Dendritic cell treated with granulocyte-macrophage colony-stimulating factor and Interleukin-4, amounts not matched to agents 40 ng/mL and 50 ng/mL, for 4 days (primary cell): Measurements from ENCODE around the gene ZSCAN18.

Experiments used
- H3K27ac Mint-ChIP-seq: one replicate; pipeline ENCODE4 v1.8.0; 2022; ENCODE audit warnings: mild to moderate bottlenecking, mixed read lengths
- H3K27me3 Mint-ChIP-seq: one replicate; pipeline ENCODE4 v1.8.0; 2022; ENCODE audit warnings: mild to moderate bottlenecking, mixed read lengths
- H3K36me3 Mint-ChIP-seq: one replicate; pipeline ENCODE4 v1.8.0; 2022; ENCODE audit warnings: low read depth, mixed read lengths
- H3K4me1 Mint-ChIP-seq: one replicate; pipeline ENCODE4 v1.8.0; 2022; ENCODE audit warnings: low read depth, mixed read lengths
- H3K4me3 Mint-ChIP-seq: one replicate; pipeline ENCODE4 v1.8.0; 2022; ENCODE audit warnings: mild to moderate bottlenecking, moderate library complexity, mixed read lengths
- H3K9me3 Mint-ChIP-seq: one replicate; pipeline ENCODE4 v1.8.0; 2022; ENCODE audit warnings: mixed read lengths
- intact Hi-C: fragments of 100-400 bp; cut with micrococcal nuclease; formaldehyde crosslinking; loops from one replicate; pipeline ENCODE4 v1.15.0; 2022

The ZSCAN18 gene

GRCh38 chr19:58060231-58060630 is 37.8 kb downstream of the ZSCAN18 start:
- H3K27me3 Mint-ChIP-seq, result peaks cover 8% of the 10 kb centered on the region
- H3K4me1 Mint-ChIP-seq, result peaks cover 12% of the 10 kb centered on the region
- intact Hi-C loops, result no loop called here
- peaks cover 91% of the 10 kb centered on the region for H3K9me3 Mint-ChIP-seq
- H3K36me3 Mint-ChIP-seq, result peaks cover 27% of the 10 kb centered on the region
- peak overlapping the region; percentile 52 for H3K4me3 Mint-ChIP-seq
- no peak overlapping the region for H3K27ac Mint-ChIP-seq

- peaks cover 27% of the 10 kb centered on the region for H3K36me3 Mint-ChIP-seq
- H3K4me1 Mint-ChIP-seq, result peaks cover 14% of the 10 kb centered on the region
- intact Hi-C loops, result no loop called here
- no peak overlapping the region for H3K27ac Mint-ChIP-seq
- H3K4me3 Mint-ChIP-seq, result peak overlapping the region; percentile 72
- H3K9me3 Mint-ChIP-seq, result peaks cover 91% of the 10 kb centered on the region
- H3K27me3 Mint-ChIP-seq, result peaks cover 9% of the 10 kb centered on the region
Measured at GRCh38 chr19:58059671-58060078, 38.4 kb downstream of the ZSCAN18 start.

GRCh38 chr19:58059003-58059670 is 38.9 kb downstream of the ZSCAN18 start, which contains the start of gene ZNF135:
ZNF135 (plus strand) TSS chr19:58059282; CDS start chr19:58060003, 721 bp downstream.
- H3K9me3 Mint-ChIP-seq, result peaks cover 91% of the 10 kb centered on the region
- H3K4me3 Mint-ChIP-seq, result peak within 1 kb of the TSS; percentile 72
- H3K27me3 Mint-ChIP-seq, result peaks cover 9% of the 10 kb centered on the region
- H3K36me3 Mint-ChIP-seq, result peaks cover 27% of the 10 kb centered on the region
- H3K27ac Mint-ChIP-seq, result peak within 1 kb of the TSS; percentile 69
- intact Hi-C loops, result no loop called here
- peaks cover 14% of the 10 kb centered on the region for H3K4me1 Mint-ChIP-seq

DNA sequence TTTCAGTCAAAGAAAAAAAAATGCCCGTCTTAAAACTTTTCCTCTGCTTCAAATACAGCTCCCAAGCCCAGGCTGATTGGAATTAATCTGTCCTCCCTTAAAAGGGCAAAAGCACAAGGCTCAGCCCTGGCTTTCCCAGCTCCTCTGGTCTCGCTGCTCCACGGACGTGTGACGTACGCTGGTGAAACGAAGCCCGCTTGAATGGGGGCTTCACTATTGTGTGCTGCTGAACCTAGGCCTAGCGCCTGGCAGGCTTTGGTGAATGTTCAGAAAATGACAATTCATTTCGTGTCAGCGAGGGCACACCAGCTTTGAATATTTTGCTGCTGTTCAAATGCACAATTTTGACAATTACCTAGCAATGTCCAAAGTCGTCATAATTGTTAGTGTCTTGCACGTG is 39.6 kb downstream of the ZSCAN18 start:
- peaks cover 84% of the 10 kb centered on the region for H3K9me3 Mint-ChIP-seq
- intact Hi-C loops, result no loop called here
- peaks cover 9% of the 10 kb centered on the region for H3K27me3 Mint-ChIP-seq
- H3K4me1 Mint-ChIP-seq, result peaks cover 14% of the 10 kb centered on the region
- no peak overlapping the region for H3K4me3 Mint-ChIP-seq
- peak overlapping the region; percentile 69 for H3K27ac Mint-ChIP-seq
- peaks cover 22% of the 10 kb centered on the region for H3K36me3 Mint-ChIP-seq

DNA sequence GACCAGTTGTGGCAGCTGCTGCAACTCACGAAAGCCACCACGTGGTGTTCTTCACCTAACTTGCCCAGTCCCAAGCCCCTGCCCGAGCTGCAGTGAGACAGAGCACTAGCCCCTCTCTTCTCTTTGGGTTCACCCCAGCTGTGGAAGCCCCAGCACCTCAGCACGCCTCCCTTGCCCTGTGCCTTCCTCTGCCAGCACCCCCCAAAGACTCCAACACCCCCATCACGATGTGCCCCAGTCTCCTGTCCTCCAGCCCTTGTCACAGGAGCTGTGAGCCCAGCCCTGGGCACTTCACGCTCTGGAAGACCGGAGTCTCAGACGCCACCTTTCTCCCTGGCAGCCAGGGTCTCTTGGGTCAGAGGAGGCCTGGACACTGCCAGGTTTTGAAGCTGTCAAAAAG is 41.2 kb downstream of the ZSCAN18 start:
- Mint-ChIP-seq H3K4me3 (no peak overlapping the region), H3K36me3 (peaks cover 20% of the 10 kb centered on the region), H3K9me3 (peaks cover 85% of the 10 kb centered on the region), H3K27ac (no peak overlapping the region), H3K4me1 (peaks cover 14% of the 10 kb centered on the region), H3K27me3 (peaks cover 9% of the 10 kb centered on the region)
- intact Hi-C loops, result no loop called here

GRCh38 chr19:58056261-58056660 is 41.8 kb downstream of the ZSCAN18 start:
- H3K27me3 Mint-ChIP-seq, result peaks cover 9% of the 10 kb centered on the region
- peaks cover 20% of the 10 kb centered on the region for H3K36me3 Mint-ChIP-seq
- peaks cover 14% of the 10 kb centered on the region for H3K4me1 Mint-ChIP-seq
- H3K9me3 Mint-ChIP-seq, result peaks cover 85% of the 10 kb centered on the region
- H3K27ac Mint-ChIP-seq, result no peak overlapping the region
- H3K4me3 Mint-ChIP-seq, result no peak overlapping the region
- intact Hi-C loops, result no loop called here

- intact Hi-C loops, result no loop called here
- H3K27me3 Mint-ChIP-seq, result peaks cover 9% of the 10 kb centered on the region
- peak overlapping the region; percentile 54 for H3K4me3 Mint-ChIP-seq
- H3K4me1 Mint-ChIP-seq, result peaks cover 13% of the 10 kb centered on the region
- H3K36me3 Mint-ChIP-seq, result peaks cover 17% of the 10 kb centered on the region
- H3K9me3 Mint-ChIP-seq, result peaks cover 85% of the 10 kb centered on the region
- H3K27ac Mint-ChIP-seq, result no peak overlapping the region
Measured at GRCh38 chr19:58054901-58055874, 42.8 kb downstream of the ZSCAN18 start.

GRCh38 chr19:58053480-58054156 is 44.4 kb downstream of the ZSCAN18 start:
- intact Hi-C loops, result no loop called here
- Mint-ChIP-seq H3K27ac (no peak overlapping the region), H3K9me3 (peaks cover 89% of the 10 kb centered on the region)

DNA sequence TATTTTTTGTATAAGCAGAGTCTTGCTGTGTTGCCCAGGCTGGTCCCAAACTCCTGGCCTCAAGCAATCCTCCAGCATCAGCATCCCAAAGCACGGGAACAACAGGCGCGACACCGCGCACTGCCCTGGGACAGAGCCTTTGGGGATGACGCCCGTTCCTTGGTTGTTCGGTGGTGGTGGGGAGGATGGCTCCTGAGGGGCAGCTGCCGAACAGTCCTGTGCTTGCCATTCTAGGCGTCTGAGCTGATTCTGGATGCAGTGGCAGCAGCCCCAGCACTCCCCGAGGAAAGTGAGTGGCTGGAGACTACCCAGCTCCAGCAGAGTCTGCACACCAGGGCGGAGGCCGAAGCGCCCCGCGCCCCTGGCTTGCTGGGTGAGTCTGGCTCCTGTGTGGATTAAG is 45.8 kb downstream of the ZSCAN18 start:
- Mint-ChIP-seq H3K27ac (no peak overlapping the region), H3K4me1 (peaks cover 5% of the 10 kb centered on the region), H3K4me3 (no peak overlapping the region), H3K27me3 (peaks cover 2% of the 10 kb centered on the region), H3K36me3 (no peaks in the 10 kb centered on the region), H3K9me3 (peaks cover 89% of the 10 kb centered on the region)
- intact Hi-C loops, result no loop called here

More at GRCh38 chr19:58053480-58054156, 44.4 kb downstream of the ZSCAN18 start:
- Mint-ChIP-seq H3K27me3 (peaks cover 4% of the 10 kb centered on the region), H3K4me1 (peaks cover 5% of the 10 kb centered on the region), H3K36me3 (peaks cover 4% of the 10 kb centered on the region), H3K4me3 (no peak overlapping the region)

- no peaks in the 10 kb centered on the region for H3K36me3 Mint-ChIP-seq
- H3K9me3 Mint-ChIP-seq, result peaks cover 100% of the 10 kb centered on the region
- H3K27ac Mint-ChIP-seq, result no peak overlapping the region
- intact Hi-C loops, result no loop called here
- H3K4me3 Mint-ChIP-seq, result no peak overlapping the region
- H3K4me1 Mint-ChIP-seq, result no peaks in the 10 kb centered on the region
- peaks cover 2% of the 10 kb centered on the region for H3K27me3 Mint-ChIP-seq
Measured at GRCh38 chr19:58047672-58048071, 50.4 kb downstream of the ZSCAN18 start.

DNA sequence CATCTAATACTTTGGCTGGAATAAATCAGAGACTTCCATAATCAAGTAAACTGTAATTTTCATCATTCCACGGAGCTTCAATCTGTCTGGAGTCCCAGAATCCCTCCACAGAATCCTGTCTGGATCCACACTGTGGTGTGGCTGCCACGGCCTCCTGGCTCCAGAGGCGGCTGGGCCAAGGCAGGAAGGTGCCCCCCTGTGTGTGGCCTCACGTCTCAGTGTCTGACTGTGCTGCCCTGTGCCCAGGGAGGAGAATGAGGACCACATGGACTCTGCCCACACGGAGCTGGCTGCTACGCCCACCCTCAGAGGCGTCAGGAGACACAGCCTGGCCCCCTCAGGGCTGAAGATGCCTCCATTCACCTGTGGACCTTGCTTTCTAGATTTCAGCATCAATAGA is 51.2 kb downstream of the ZSCAN18 start:
- H3K27me3 Mint-ChIP-seq, result peaks cover 3% of the 10 kb centered on the region
- no peaks in the 10 kb centered on the region for H3K4me1 Mint-ChIP-seq
- H3K9me3 Mint-ChIP-seq, result peaks cover 100% of the 10 kb centered on the region
- no peak overlapping the region for H3K27ac Mint-ChIP-seq
- H3K4me3 Mint-ChIP-seq, result no peak overlapping the region
- intact Hi-C loops, result no loop called here
- H3K36me3 Mint-ChIP-seq, result no peaks in the 10 kb centered on the region

GRCh38 chr19:58045411-58046050 is 52.5 kb downstream of the ZSCAN18 start:
- H3K27ac Mint-ChIP-seq, result no peak overlapping the region
- peaks cover 3% of the 10 kb centered on the region for H3K27me3 Mint-ChIP-seq
- intact Hi-C loops, result no loop called here
- H3K9me3 Mint-ChIP-seq, result peaks cover 100% of the 10 kb centered on the region
- H3K4me1 Mint-ChIP-seq, result no peaks in the 10 kb centered on the region
- H3K36me3 Mint-ChIP-seq, result no peaks in the 10 kb centered on the region
- no peak overlapping the region for H3K4me3 Mint-ChIP-seq

- Mint-ChIP-seq H3K9me3 (peaks cover 100% of the 10 kb centered on the region), H3K36me3 (no peaks in the 10 kb centered on the region), H3K27ac (no peak overlapping the region), H3K4me3 (no peak overlapping the region), H3K4me1 (no peaks in the 10 kb centered on the region), H3K27me3 (peaks cover 3% of the 10 kb centered on the region)
- intact Hi-C loops, result no loop called here
Measured at GRCh38 chr19:58044886-58045285, 53.1 kb downstream of the ZSCAN18 start.
